Stimulated activated naive CD8-positive, alpha-beta T cell treated with anti-CD3 and anti-CD28 coated beads, Interleukin-15, amount 100 ng/mL, for 72 hours (primary cell): ENCODE results near the gene BCS1L.

ENCODE experiments used
- ATAC-seq: fragments of 150-1000 bp; cut with Tn5 transposase; 2 replicates; pipeline ENCODE4 v1.10.0; 2021; ENCODE audit warnings: mild to moderate bottlenecking, moderate library complexity
- DNase-seq, 2 donors: peaks; one replicate each; pipeline ENCODE4 v3.0.0; 2021 to 2022
- H3K27ac Mint-ChIP-seq, 2 donors: one replicate each; pipeline ENCODE4 v1.8.0; 2022; ENCODE audit warnings: mild to moderate bottlenecking in 2 of 2, mixed read lengths in 2 of 2, moderate library complexity in 2 of 2
- H3K27me3 Mint-ChIP-seq: one replicate; pipeline ENCODE4 v1.8.0; 2022; ENCODE audit warnings: mixed read lengths
- H3K4me1 Mint-ChIP-seq: one replicate; pipeline ENCODE4 v1.8.0; 2022; ENCODE audit warnings: mild to moderate bottlenecking, mixed read lengths
- H3K4me3 Mint-ChIP-seq, 2 donors: one replicate each; pipeline ENCODE4 v1.8.0; 2022; ENCODE audit warnings: mild to moderate bottlenecking in 2 of 2, mixed read lengths in 2 of 2, moderate library complexity in 1 of 2
- H3K9me3 Mint-ChIP-seq, 2 donors: one replicate each; pipeline ENCODE4 v1.8.0; 2022; ENCODE audit warnings: mixed read lengths in 2 of 2

Gene BCS1L

GRCh38 chr2:218659258-218659987, at the start of gene BCS1L, which contains the start of gene ZNF142:
BCS1L (plus strand) TSS chr2:218659683; CDS start chr2:218660988, 1,305 bp downstream.
ZNF142 (minus strand) TSS chr2:218659623; CDS start chr2:218656429, 3,194 bp downstream.
- Mint-ChIP-seq H3K27ac (peak within 1 kb of the TSS; percentile 93 to 98), H3K4me3 (peak within 1 kb of the TSS; percentile 92 to 99), H3K4me1 (peaks cover 60% of the 10 kb centered on the region), H3K9me3 (no peaks in the 10 kb centered on the region), H3K27me3 (no peaks in the 10 kb centered on the region)
- ATAC-seq (peak; percentile 98), DNase-seq (peak; percentile 90 to 94)

DNA sequence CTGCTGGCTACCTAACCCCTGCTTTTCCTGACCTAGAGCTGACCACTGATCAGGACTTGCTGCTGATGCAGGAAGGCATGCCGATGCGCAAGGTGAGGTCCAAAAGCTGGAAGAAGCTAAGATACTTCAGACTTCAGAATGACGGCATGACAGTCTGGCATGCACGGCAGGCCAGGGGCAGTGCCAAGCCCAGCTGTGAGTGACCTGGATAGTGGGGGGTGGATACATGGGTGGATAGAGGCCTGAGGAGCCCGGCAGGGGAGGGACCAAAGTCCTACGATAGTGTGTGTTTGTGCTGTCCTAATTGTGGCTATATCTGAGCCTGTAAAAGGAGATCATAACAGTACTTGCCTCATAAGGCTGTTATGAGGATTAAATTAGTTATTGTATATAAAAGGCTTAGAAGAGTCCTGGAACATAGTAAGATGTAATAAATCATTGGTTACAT, 43.6 kb upstream of the BCS1L start:
- Mint-ChIP-seq H3K9me3 (no peaks in the 10 kb centered on the region), H3K27ac (no peak overlapping the region), H3K4me1 (no peaks in the 10 kb centered on the region), H3K27me3 (no peaks in the 10 kb centered on the region), H3K4me3 (no peak overlapping the region)
- DNase-seq (no peak), ATAC-seq (no peak)

- DNase-seq (no peak), ATAC-seq (no peak)
- H3K9me3 Mint-ChIP-seq: no peaks in the 10 kb centered on the region
- H3K27ac Mint-ChIP-seq: no peak overlapping the region
- peaks cover 2% of the 10 kb centered on the region for H3K4me1 Mint-ChIP-seq
- H3K4me3 Mint-ChIP-seq: no peak overlapping the region
- H3K27me3 Mint-ChIP-seq: no peaks in the 10 kb centered on the region
Measured at GRCh38 chr2:218618102-218618860, 41.2 kb upstream of the BCS1L start.

- Mint-ChIP-seq H3K9me3 (no peaks in the 10 kb centered on the region), H3K4me3 (no peak overlapping the region), H3K4me1 (peaks cover 6% of the 10 kb centered on the region), H3K27ac (no peak overlapping the region), H3K27me3 (no peaks in the 10 kb centered on the region)
- ATAC-seq: no peak
- no peak for DNase-seq
Measured at GRCh38 chr2:218621007-218621406, 38.5 kb upstream of the BCS1L start.

DNA sequence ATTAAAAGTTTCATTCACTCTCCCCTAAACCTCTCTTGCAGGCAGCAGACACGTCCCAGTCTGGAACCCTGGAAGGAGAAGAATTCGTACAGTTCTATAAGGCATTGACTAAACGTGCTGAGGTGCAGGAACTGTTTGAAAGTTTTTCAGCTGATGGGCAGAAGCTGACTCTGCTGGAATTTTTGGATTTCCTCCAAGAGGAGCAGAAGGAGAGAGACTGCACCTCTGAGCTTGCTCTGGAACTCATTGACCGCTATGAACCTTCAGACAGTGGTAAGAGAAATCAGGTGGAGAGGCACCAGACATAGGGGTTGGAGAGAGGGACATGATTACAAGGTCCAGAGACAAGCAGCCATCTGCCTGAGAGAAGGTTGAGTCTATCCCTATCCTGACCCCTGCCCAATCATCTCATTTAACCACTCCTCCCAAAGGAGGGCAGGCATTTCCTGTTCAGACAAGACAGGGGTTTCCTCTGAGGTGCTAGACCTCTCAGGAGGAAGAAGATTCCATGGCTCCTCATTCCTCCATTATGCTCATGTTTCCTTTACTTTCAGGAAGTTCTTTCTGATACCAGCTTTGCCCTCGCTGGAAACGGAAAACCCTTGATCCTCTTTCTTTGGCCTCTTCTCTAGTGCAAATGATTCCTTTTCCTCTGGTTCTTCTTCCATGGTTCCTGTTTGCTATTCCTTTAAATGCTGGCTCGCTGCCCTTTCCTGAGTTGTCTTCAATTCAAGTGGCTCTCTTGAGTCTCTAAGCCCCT, 36.7 kb upstream of the BCS1L start:
- Mint-ChIP-seq H3K27me3 (no peaks in the 10 kb centered on the region), H3K4me1 (peaks cover 7% of the 10 kb centered on the region), H3K27ac (no peak overlapping the region), H3K4me3 (no peak overlapping the region), H3K9me3 (no peaks in the 10 kb centered on the region)
- DNase-seq (no peak), ATAC-seq (no peak)

DNA sequence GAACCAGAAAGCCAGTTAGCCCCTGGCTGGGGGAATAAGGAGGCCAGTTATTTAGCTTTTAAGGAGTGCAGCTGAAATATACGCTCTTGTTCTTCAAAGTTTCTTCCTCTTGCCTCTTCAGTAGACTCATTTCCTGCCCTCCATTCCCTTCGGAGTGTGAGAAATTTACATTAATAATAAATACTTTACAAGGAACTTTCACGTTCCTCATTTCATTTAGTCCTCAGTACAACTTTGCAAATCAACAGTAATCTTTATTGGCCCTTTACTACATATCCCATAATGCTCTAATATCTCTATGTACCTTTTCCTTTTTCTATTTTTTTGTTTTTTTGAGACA, 36.1 kb upstream of the BCS1L start:
- no peaks in the 10 kb centered on the region for H3K9me3 Mint-ChIP-seq
- peaks cover 12% of the 10 kb centered on the region for H3K4me1 Mint-ChIP-seq
- no peak overlapping the region for H3K27ac Mint-ChIP-seq
- H3K27me3 Mint-ChIP-seq: no peaks in the 10 kb centered on the region
- no peak overlapping the region for H3K4me3 Mint-ChIP-seq
- DNase-seq: no peak
- no peak for ATAC-seq

DNA sequence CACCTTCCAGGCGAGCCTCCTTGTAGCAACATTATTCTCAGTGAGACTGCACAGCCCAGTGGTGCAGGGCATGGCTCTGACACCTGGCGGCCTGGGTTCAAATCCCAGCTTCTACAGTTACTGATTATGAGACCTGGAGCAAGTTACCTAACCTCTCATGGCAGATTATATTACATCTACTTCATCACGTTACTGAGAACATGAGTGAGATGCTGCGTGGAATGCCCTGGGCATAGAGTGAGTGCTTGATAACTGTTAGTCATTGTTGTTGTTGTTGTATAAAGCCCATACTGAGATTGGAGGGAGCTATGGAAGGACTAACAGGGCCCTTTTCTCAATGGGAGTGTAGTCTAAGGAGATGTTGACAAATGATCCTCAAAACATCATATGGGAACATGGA, 33.1 kb upstream of the BCS1L start:
- H3K27ac Mint-ChIP-seq: peak overlapping the region in 1 of 2 donors; percentile 50
- DNase-seq (no peak), ATAC-seq (no peak)
- no peak overlapping the region for H3K4me3 Mint-ChIP-seq
- H3K4me1 Mint-ChIP-seq: peaks cover 12% of the 10 kb centered on the region
- H3K27me3 Mint-ChIP-seq: no peaks in the 10 kb centered on the region
- no peaks in the 10 kb centered on the region for H3K9me3 Mint-ChIP-seq

DNA sequence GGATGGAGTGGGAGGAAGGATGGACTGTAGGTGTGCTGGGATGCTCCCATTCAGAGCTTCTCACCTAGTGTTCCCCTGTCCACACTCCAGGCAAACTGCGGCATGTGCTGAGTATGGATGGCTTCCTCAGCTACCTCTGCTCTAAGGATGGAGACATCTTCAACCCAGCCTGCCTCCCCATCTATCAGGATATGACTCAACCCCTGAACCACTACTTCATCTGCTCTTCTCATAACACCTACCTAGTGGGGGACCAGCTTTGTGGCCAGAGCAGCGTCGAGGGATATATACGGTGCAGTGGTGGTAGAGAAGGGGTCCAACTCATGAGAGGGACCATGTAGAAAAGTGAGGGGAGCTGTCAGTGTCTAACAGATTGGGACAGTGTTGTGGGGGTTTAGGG, 31.5 kb upstream of the BCS1L start:
- DNase-seq (no peak), ATAC-seq (peak; percentile 75)
- no peak overlapping the region for H3K4me3 Mint-ChIP-seq
- no peak overlapping the region for H3K27ac Mint-ChIP-seq
- no peaks in the 10 kb centered on the region for H3K27me3 Mint-ChIP-seq
- no peaks in the 10 kb centered on the region for H3K9me3 Mint-ChIP-seq
- peaks cover 12% of the 10 kb centered on the region for H3K4me1 Mint-ChIP-seq

- Mint-ChIP-seq H3K4me3 (no peak overlapping the region), H3K9me3 (no peaks in the 10 kb centered on the region), H3K27me3 (no peaks in the 10 kb centered on the region), H3K27ac (no peak overlapping the region), H3K4me1 (peaks cover 6% of the 10 kb centered on the region)
- ATAC-seq (no peak), DNase-seq (no peak)
Measured at GRCh38 chr2:218631837-218632236, 27.6 kb upstream of the BCS1L start.

- no peaks in the 10 kb centered on the region for H3K27me3 Mint-ChIP-seq
- H3K27ac Mint-ChIP-seq: no peak overlapping the region
- no peaks in the 10 kb centered on the region for H3K4me1 Mint-ChIP-seq
- ATAC-seq (no peak), DNase-seq (no peak)
- no peaks in the 10 kb centered on the region for H3K9me3 Mint-ChIP-seq
- H3K4me3 Mint-ChIP-seq: no peak overlapping the region
Measured at GRCh38 chr2:218635719-218636118, 23.8 kb upstream of the BCS1L start.

GRCh38 chr2:218638372-218638771, 21.1 kb upstream of the BCS1L start:
- Mint-ChIP-seq H3K4me3 (no peak overlapping the region), H3K4me1 (no peaks in the 10 kb centered on the region), H3K27me3 (no peaks in the 10 kb centered on the region), H3K9me3 (no peaks in the 10 kb centered on the region), H3K27ac (no peak overlapping the region)
- ATAC-seq (no peak), DNase-seq (no peak)

GRCh38 chr2:218642121-218642656, 17.3 kb upstream of the BCS1L start:
- no peaks in the 10 kb centered on the region for H3K27me3 Mint-ChIP-seq
- peak overlapping the region in 1 of 2 donors; percentile 24 for H3K27ac Mint-ChIP-seq
- no peaks in the 10 kb centered on the region for H3K4me1 Mint-ChIP-seq
- ATAC-seq: peak; percentile 15
- no peaks in the 10 kb centered on the region for H3K9me3 Mint-ChIP-seq
- no peak overlapping the region for H3K4me3 Mint-ChIP-seq
- DNase-seq: no peak

- ATAC-seq (peak; percentile 35), DNase-seq (no peak)
- Mint-ChIP-seq H3K27me3 (no peaks in the 10 kb centered on the region), H3K4me3 (no peak overlapping the region), H3K4me1 (no peaks in the 10 kb centered on the region), H3K27ac (no peak overlapping the region), H3K9me3 (no peaks in the 10 kb centered on the region)
Measured at GRCh38 chr2:218642786-218643185, 16.7 kb upstream of the BCS1L start.

DNA sequence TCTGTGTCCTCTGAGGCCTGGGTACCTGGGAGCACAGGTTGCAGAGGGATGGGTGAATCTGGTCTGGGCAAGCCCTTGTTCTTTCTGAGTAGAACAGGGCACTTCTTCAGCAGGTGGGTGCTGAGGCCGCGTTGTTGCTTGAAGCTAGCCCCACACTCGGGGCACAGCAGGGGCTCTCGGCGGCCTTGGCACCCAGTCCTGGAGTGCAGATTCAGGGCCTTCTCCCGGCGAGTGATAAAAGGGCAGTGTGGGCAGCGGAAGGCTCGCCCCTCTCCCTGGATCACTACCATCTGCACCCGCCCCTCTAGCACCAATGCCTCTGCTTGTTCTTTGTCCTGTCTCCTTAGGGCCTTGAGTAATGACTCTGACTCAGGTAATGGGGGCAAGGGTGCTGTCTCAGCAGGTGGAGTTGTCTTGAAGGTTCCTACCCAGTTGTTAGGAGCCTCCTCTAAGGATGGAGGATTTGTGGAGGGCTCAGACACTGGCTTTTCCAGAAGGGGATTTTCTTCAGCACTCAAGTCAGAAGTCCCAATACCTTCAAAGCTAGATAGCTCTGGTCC, 15.7 kb upstream of the BCS1L start:
- no peak for ATAC-seq
- H3K27me3 Mint-ChIP-seq: no peaks in the 10 kb centered on the region
- no peak for DNase-seq
- peaks cover 6% of the 10 kb centered on the region for H3K4me1 Mint-ChIP-seq
- H3K9me3 Mint-ChIP-seq: no peaks in the 10 kb centered on the region
- H3K27ac Mint-ChIP-seq: no peak overlapping the region
- no peak overlapping the region for H3K4me3 Mint-ChIP-seq

- H3K9me3 Mint-ChIP-seq: no peaks in the 10 kb centered on the region
- H3K27me3 Mint-ChIP-seq: no peaks in the 10 kb centered on the region
- ATAC-seq (no peak), DNase-seq (no peak)
- H3K4me3 Mint-ChIP-seq: no peak overlapping the region
- peaks cover 6% of the 10 kb centered on the region for H3K4me1 Mint-ChIP-seq
- peak overlapping the region; percentile 9 to 94 for H3K27ac Mint-ChIP-seq
Measured at GRCh38 chr2:218644721-218645120, 14.8 kb upstream of the BCS1L start.
